ENCODE data around the gene CYP4A22. TPM values are rescaled to one million over a fixed set of nuclear protein-coding genes. Genes with fewer than 3 reads are reported as not detected.

Gene CYP4A22
- total and polyA plus RNA-seq, 9 of the 15 experiments (the other 6 are each of a cell fraction or from before 2014, with no cell fraction given): 0.07 TPM; not detected in 8

DNA sequence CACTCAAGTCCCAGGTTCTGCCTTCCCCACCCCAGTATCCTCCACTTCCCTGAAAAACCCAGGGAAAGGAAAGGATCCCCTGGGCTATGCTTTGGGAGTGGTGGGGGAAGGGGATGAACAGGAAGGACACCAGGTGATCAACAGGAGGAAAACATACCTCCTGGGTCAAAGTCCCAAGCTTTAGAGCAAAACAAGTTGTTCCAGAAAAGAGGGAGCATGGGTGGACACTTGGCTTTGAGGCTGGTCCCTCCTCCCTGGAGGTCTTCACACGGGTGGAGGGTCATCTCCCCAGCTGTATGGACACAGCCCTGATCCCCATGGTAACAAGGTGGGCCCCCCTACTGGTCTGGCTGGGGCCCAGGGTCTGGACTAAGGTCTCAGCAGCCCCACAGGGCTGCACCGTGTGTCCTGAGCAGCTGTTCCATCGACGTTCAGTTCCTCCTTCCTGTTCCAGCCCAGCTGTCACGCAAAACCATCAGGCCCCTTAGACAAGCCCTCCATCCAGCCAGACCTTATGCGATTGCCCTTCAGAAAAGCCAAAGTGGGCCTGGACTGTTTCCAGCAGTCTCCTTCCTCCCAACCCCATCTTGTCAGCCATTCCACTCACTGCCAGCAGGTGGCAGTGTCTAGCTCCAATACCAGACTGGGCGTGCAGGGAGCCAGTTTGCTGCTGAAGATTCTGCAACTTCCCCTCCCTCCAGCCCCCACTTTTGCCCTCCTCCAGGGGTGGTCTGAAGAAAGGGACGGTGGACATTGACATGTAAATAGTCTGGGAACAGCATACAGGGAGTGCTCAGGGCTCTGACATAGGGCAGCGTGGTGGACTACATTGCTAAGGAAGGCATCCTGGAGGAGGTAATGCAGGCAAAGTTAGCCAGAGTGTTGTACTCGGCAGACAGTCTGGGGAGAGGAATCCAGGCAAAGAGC is 55.5 kb downstream of the CYP4A22 start (continued):
- TF ChIP-seq HES1 (IDR thresholded peaks at IDR 0.05; ENCODE audit: low read depth): no peak
- TF ChIP-seq NFIX (CRISPR knock-in tag; IDR thresholded peaks at IDR 0.05; ENCODE audit: low read depth): no peak
- no peak for TF ChIP-seq PHTF2 (CRISPR knock-in tag; IDR thresholded peaks at IDR 0.05)
- no peak for TF ChIP-seq CBFB (CRISPR knock-in tag; IDR thresholded peaks at IDR 0.05)
- no peak for TF ChIP-seq ETV6 (IDR thresholded peaks at IDR 0.05; ENCODE audit: borderline replicate concordance in 1 of 2, low read depth in 2 of 2, low read length in 1 of 2)
- TF ChIP-seq ETV6 (CRISPR knock-in tag; IDR thresholded peaks at IDR 0.05; ENCODE audit: borderline replicate concordance): no peak
- TF ChIP-seq DEAF1 (CRISPR knock-in tag; IDR thresholded peaks at IDR 0.05): peak; percentile 93
- peak; percentile 69 for TF ChIP-seq VEZF1 (CRISPR knock-in tag; IDR thresholded peaks at IDR 0.05)
- TF ChIP-seq, protein P1, sequence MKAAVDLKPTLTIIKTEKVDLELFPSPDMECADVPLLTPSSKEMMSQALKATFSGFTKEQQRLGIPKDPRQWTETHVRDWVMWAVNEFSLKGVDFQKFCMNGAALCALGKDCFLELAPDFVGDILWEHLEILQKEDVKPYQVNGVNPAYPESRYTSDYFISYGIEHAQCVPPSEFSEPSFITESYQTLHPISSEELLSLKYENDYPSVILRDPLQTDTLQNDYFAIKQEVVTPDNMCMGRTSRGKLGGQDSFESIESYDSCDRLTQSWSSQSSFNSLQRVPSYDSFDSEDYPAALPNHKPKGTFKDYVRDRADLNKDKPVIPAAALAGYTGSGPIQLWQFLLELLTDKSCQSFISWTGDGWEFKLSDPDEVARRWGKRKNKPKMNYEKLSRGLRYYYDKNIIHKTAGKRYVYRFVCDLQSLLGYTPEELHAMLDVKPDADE (conservative IDR thresholded peaks at IDR 0.05; ENCODE audit: control insufficient read depth, low read depth, low read length): 0 out of 2 replicates have a peak, but pooled peaks have one; percentile 11
- TF ChIP-seq CEBPG (CRISPR knock-in tag; IDR thresholded peaks at IDR 0.05): no peak
- no peak for TF ChIP-seq CEBPG (tag; conservative IDR thresholded peaks at IDR 0.05 in 1 of 2, IDR thresholded peaks at IDR 0.05 in 1 of 2)
- TF ChIP-seq TBP (optimal IDR thresholded peaks at IDR 0.05; ENCODE audit: low read depth, low read length): no peak
- peak; percentile 12; the same call in 1 of the 2 replicates for TF ChIP-seq RB1 (IDR thresholded peaks at IDR 0.05; ENCODE audit: low read depth)
- TF ChIP-seq ZNF263 (CRISPR knock-in tag; IDR thresholded peaks at IDR 0.05; ENCODE audit: borderline replicate concordance): peak; percentile 97
- no peak for TF ChIP-seq FUS (optimal IDR thresholded peaks at IDR 0.05; ENCODE audit: low read depth, low read length)
- no peak for TF ChIP-seq ZFP30 (CRISPR knock-in tag; IDR thresholded peaks at IDR 0.05; ENCODE audit: borderline replicate concordance)
- TF ChIP-seq ZNF232 (CRISPR knock-in tag; IDR thresholded peaks at IDR 0.05): no peak
- peak; percentile 73; the same call in 1 of the 2 replicates for TF ChIP-seq FOXK1 (CRISPR knock-in tag; IDR thresholded peaks at IDR 0.05; ENCODE audit: borderline replicate concordance)
- TF ChIP-seq, protein P2, sequence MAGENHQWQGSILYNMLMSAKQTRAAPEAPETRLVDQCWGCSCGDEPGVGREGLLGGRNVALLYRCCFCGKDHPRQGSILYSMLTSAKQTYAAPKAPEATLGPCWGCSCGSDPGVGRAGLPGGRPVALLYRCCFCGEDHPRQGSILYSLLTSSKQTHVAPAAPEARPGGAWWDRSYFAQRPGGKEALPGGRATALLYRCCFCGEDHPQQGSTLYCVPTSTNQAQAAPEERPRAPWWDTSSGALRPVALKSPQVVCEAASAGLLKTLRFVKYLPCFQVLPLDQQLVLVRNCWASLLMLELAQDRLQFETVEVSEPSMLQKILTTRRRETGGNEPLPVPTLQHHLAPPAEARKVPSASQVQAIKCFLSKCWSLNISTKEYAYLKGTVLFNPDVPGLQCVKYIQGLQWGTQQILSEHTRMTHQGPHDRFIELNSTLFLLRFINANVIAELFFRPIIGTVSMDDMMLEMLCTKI (IDR thresholded peaks at IDR 0.05; ENCODE audit: partially characterized antibody): no peak
- TF ChIP-seq SLC30A9 (CRISPR knock-in tag; IDR thresholded peaks at IDR 0.05): no peak
- peak; percentile 25; the same call in 1 of the 2 replicates for TF ChIP-seq GABPA (tag; conservative IDR thresholded peaks at IDR 0.05; ENCODE audit: low read depth)

All from K562 (cell line).